DOHH2 (cell line): ENCODE measurements around the gene RARB.

ENCODE experiments used
- H3F3A ChIP-seq: fragments of 200-600 bp; sonication (generic), shearing (Covaris generic); 2 replicates; pipeline ENCODE4 v1.6.0; 2016; ENCODE audit warnings: antibody characterized with exemption, mild to moderate bottlenecking; ENCODE audit not compliant: control insufficient read depth, insufficient read depth
- H3K27ac ChIP-seq: fragments of 200-600 bp; sonication (generic); 2 replicates; pipeline ENCODE4 v1.5.1; 2014; ENCODE audit warnings: low read depth, mild to moderate bottlenecking, low read length, moderate library complexity
- H3K27me3 ChIP-seq: fragments of 200-600 bp; sonication (generic); 2 replicates; pipeline ENCODE4 v1.6.1; 2014; ENCODE audit warnings: mild to moderate bottlenecking, low read length, mixed read lengths; ENCODE audit not compliant: control insufficient read depth
- H3K36me3 ChIP-seq: fragments of 200-600 bp; sonication (generic); 2 replicates; pipeline ENCODE4 v1.6.1; 2014; ENCODE audit warnings: mild to moderate bottlenecking, low read length, moderate library complexity, mixed read lengths; ENCODE audit not compliant: control insufficient read depth
- H3K4me1 ChIP-seq: fragments of 200-600 bp; sonication (generic); 2 replicates; pipeline ENCODE4 v1.6.1; 2014; ENCODE audit warnings: mild to moderate bottlenecking, low read length, mixed read lengths; ENCODE audit not compliant: control insufficient read depth
- H3K4me2 ChIP-seq: fragments of 200-600 bp; sonication (generic); 2 replicates; pipeline ENCODE4 v1.6.0; 2014; ENCODE audit warnings: mild to moderate bottlenecking, low read length, moderate library complexity
- H3K4me3 ChIP-seq: fragments of 200-600 bp; sonication (generic); 2 replicates; pipeline ENCODE4 v1.5.1; 2014; ENCODE audit warnings: mild to moderate bottlenecking, low read length, mixed read lengths
- H3K79me2 ChIP-seq: fragments of 200-600 bp; sonication (generic); 2 replicates; pipeline ENCODE4 v1.6.1; 2014; ENCODE audit warnings: mild to moderate bottlenecking, low read length, mixed read lengths; ENCODE audit not compliant: control insufficient read depth
- H3K9me2 ChIP-seq: fragments of 200-600 bp; sonication (generic); replicated peaks from 2 replicates; pipeline ENCODE4 v1.6.1; 2014; ENCODE audit warnings: mild to moderate bottlenecking, low read length, mixed read lengths; ENCODE audit not compliant: control insufficient read depth
- H3K9me3 ChIP-seq: fragments of 200-600 bp; sonication (generic); 2 replicates; pipeline ENCODE4 v1.6.1; 2014; ENCODE audit warnings: antibody characterized with exemption, low read length, mixed read lengths; ENCODE audit not compliant: control insufficient read depth, insufficient read depth
- H4K20me1 ChIP-seq: fragments of 200-600 bp; sonication (generic); 2 replicates; pipeline ENCODE4 v1.6.0; 2014; ENCODE audit warnings: low read depth, mild to moderate bottlenecking, antibody characterized with exemption, low read length, moderate library complexity; ENCODE audit not compliant: control insufficient read depth, insufficient read depth
- CTCF ChIP-seq: fragments of 200-600 bp; sonication (generic); IDR thresholded peaks from one replicate; pipeline ENCODE4 v1.5.1; 2014; ENCODE audit warnings: antibody characterized with exemption, mild to moderate bottlenecking, low read depth, low read length; ENCODE audit not compliant: poor library complexity, severe bottlenecking
- EZH2phosphoT487 ChIP-seq: fragments of 200-600 bp; sonication (generic); IDR thresholded peaks from 2 replicates; pipeline ENCODE4 v1.6.1; 2017; ENCODE audit warnings: borderline replicate concordance, mild to moderate bottlenecking, antibody characterized with exemption, low read length, moderate library complexity, mixed read lengths

Gene RARB

GRCh38 chr3:25511972-25512721 lies 84.1 kb downstream of the RARB start:
- TF ChIP-seq EZH2phosphoT487 (no peak), CTCF (no peak)
- no peaks in the 10 kb centered on the region for H3K9me3 ChIP-seq

GRCh38 chr3:25513642-25514266 lies 85.7 kb downstream of the RARB start:
- H3K4me3 ChIP-seq = no peak overlapping the region
- TF ChIP-seq EZH2phosphoT487 = no peak
- no peak for TF ChIP-seq CTCF
- H3K27me3 ChIP-seq = no peaks in the 10 kb centered on the region
- H3F3A ChIP-seq = no peaks in the 10 kb centered on the region
- H4K20me1 ChIP-seq = no peaks in the 10 kb centered on the region
- no peak overlapping the region for H3K4me2 ChIP-seq
- no peaks in the 10 kb centered on the region for H3K36me3 ChIP-seq
- no peak overlapping the region for H3K27ac ChIP-seq
- H3K4me1 ChIP-seq = no peaks in the 10 kb centered on the region
- H3K79me2 ChIP-seq = no peaks in the 10 kb centered on the region
- no peaks in the 10 kb centered on the region for H3K9me2 ChIP-seq
- no peaks in the 10 kb centered on the region for H3K9me3 ChIP-seq

More at GRCh38 chr3:25511972-25512721, 84.1 kb downstream of the RARB start:
- H3K36me3 ChIP-seq = no peaks in the 10 kb centered on the region
- H3F3A ChIP-seq = no peaks in the 10 kb centered on the region
- H3K79me2 ChIP-seq = no peaks in the 10 kb centered on the region
- H4K20me1 ChIP-seq = no peaks in the 10 kb centered on the region
- H3K4me2 ChIP-seq = no peak overlapping the region
- no peak overlapping the region for H3K27ac ChIP-seq
- H3K4me1 ChIP-seq = no peaks in the 10 kb centered on the region
- H3K9me2 ChIP-seq = no peaks in the 10 kb centered on the region
- no peaks in the 10 kb centered on the region for H3K27me3 ChIP-seq
- no peak overlapping the region for H3K4me3 ChIP-seq

- Histone ChIP-seq H3K4me2 (no peak overlapping the region), H3K36me3 (no peaks in the 10 kb centered on the region), H4K20me1 (no peaks in the 10 kb centered on the region), H3K27ac (no peak overlapping the region), H3K27me3 (0 out of 2 replicates have a peak, but pooled peaks cover 2% of the 10 kb centered on the region), H3K4me1 (no peaks in the 10 kb centered on the region), H3K9me2 (no peaks in the 10 kb centered on the region), H3K4me3 (no peak overlapping the region), H3K9me3 (no peaks in the 10 kb centered on the region), H3K79me2 (no peaks in the 10 kb centered on the region), H3F3A (no peaks in the 10 kb centered on the region)
- TF ChIP-seq CTCF = no peak
- no peak for TF ChIP-seq EZH2phosphoT487
Observed at GRCh38 chr3:25515171-25515570, 87.1 kb downstream of the RARB start.
